ENCODE results near the gene TBC1D13.

The TBC1D13 gene

GRCh38 chr9:128747241-128747640 is 39.8 kb upstream of the TBC1D13 start:
- no peaks in the 10 kb centered on the region for H4K20me1 ChIP-seq (ENCODE audit: insufficient read depth, low read length, poor library complexity, severe bottlenecking)
- no peak overlapping the region for H3K4me2 ChIP-seq (ENCODE audit: low read depth, low read length, poor library complexity, severe bottlenecking)
- H3K4me3 ChIP-seq (ENCODE audit: low read length, poor library complexity, severe bottlenecking) = no peak overlapping the region
- H3K79me2 ChIP-seq (ENCODE audit: insufficient read depth, low read length) = no peaks in the 10 kb centered on the region
- TF ChIP-seq EZH2phosphoT487 (IDR thresholded peaks at IDR 0.05; ENCODE audit: borderline replicate concordance) (no peak), CTCF (conservative IDR thresholded peaks at IDR 0.05; ENCODE audit: low read length) (no peak)
- H3K9ac ChIP-seq (ENCODE audit: low read depth, low read length, poor library complexity, severe bottlenecking) = no peak overlapping the region
- H3F3A ChIP-seq (ENCODE audit: low read depth) = no peaks in the 10 kb centered on the region
- H2AFZ ChIP-seq (ENCODE audit: low read length) = no peak overlapping the region
- no peaks in the 10 kb centered on the region for H3K9me3 ChIP-seq (ENCODE audit: insufficient read depth, low read depth, low read length)
- no peaks in the 10 kb centered on the region for H3K9me2 ChIP-seq (replicated peaks; ENCODE audit: low read depth, low read length)
- no peaks in the 10 kb centered on the region for H3K36me3 ChIP-seq (ENCODE audit: insufficient read depth, low read length)
- no peaks in the 10 kb centered on the region for H3K4me1 ChIP-seq (ENCODE audit: insufficient read depth, low read length, poor library complexity, severe bottlenecking)
- H3K27me3 ChIP-seq (ENCODE audit: insufficient read depth, low read length, poor library complexity, severe bottlenecking) = no peaks in the 10 kb centered on the region

- Histone ChIP-seq H4K20me1 (ENCODE audit: insufficient read depth, low read length, poor library complexity, severe bottlenecking) (no peaks in the 10 kb centered on the region), H3K4me1 (ENCODE audit: insufficient read depth, low read length, poor library complexity, severe bottlenecking) (no peaks in the 10 kb centered on the region), H3K79me2 (ENCODE audit: insufficient read depth, low read length) (no peaks in the 10 kb centered on the region), H3K4me3 (ENCODE audit: low read length, poor library complexity, severe bottlenecking) (no peak overlapping the region), H3K9me3 (ENCODE audit: insufficient read depth, low read depth, low read length) (no peaks in the 10 kb centered on the region), H3K36me3 (ENCODE audit: insufficient read depth, low read length) (no peaks in the 10 kb centered on the region), H3K9ac (ENCODE audit: low read depth, low read length, poor library complexity, severe bottlenecking) (no peak overlapping the region), H3K27me3 (ENCODE audit: insufficient read depth, low read length, poor library complexity, severe bottlenecking) (no peaks in the 10 kb centered on the region), H2AFZ (ENCODE audit: low read length) (no peak overlapping the region), H3K4me2 (ENCODE audit: low read depth, low read length, poor library complexity, severe bottlenecking) (no peak overlapping the region), H3F3A (ENCODE audit: low read depth) (no peaks in the 10 kb centered on the region), H3K9me2 (replicated peaks; ENCODE audit: low read depth, low read length) (no peaks in the 10 kb centered on the region)
- TF ChIP-seq CTCF (conservative IDR thresholded peaks at IDR 0.05; ENCODE audit: low read length) = no peak
- TF ChIP-seq EZH2phosphoT487 (IDR thresholded peaks at IDR 0.05; ENCODE audit: borderline replicate concordance) = no peak
These were observed 36.0 kb upstream of the TBC1D13 start for GRCh38 chr9:128750926-128751595.

GRCh38 chr9:128753627-128754026 is 33.4 kb upstream of the TBC1D13 start:
- H3K9me3 ChIP-seq (ENCODE audit: insufficient read depth, low read depth, low read length) = no peaks in the 10 kb centered on the region
- TF ChIP-seq CTCF (conservative IDR thresholded peaks at IDR 0.05; ENCODE audit: low read length) (no peak), EZH2phosphoT487 (IDR thresholded peaks at IDR 0.05; ENCODE audit: borderline replicate concordance) (no peak)
- no peak overlapping the region for H3K9ac ChIP-seq (ENCODE audit: low read depth, low read length, poor library complexity, severe bottlenecking)
- no peak overlapping the region for H2AFZ ChIP-seq (ENCODE audit: low read length)
- no peaks in the 10 kb centered on the region for H3K4me1 ChIP-seq (ENCODE audit: insufficient read depth, low read length, poor library complexity, severe bottlenecking)
- no peaks in the 10 kb centered on the region for H3K36me3 ChIP-seq (ENCODE audit: insufficient read depth, low read length)
- H3K4me3 ChIP-seq (ENCODE audit: low read length, poor library complexity, severe bottlenecking) = no peak overlapping the region
- H3K4me2 ChIP-seq (ENCODE audit: low read depth, low read length, poor library complexity, severe bottlenecking) = no peak overlapping the region
- H4K20me1 ChIP-seq (ENCODE audit: insufficient read depth, low read length, poor library complexity, severe bottlenecking) = no peaks in the 10 kb centered on the region
- H3K79me2 ChIP-seq (ENCODE audit: insufficient read depth, low read length) = no peaks in the 10 kb centered on the region
- no peaks in the 10 kb centered on the region for H3K9me2 ChIP-seq (replicated peaks; ENCODE audit: low read depth, low read length)
- H3F3A ChIP-seq (ENCODE audit: low read depth) = no peaks in the 10 kb centered on the region
- H3K27me3 ChIP-seq (ENCODE audit: insufficient read depth, low read length, poor library complexity, severe bottlenecking) = no peaks in the 10 kb centered on the region
